BE2C (cell line): Measurements from ENCODE around the gene APOL6.

Experiments
- DNase-seq: peaks from one replicate; pipeline ENCODE4 v3.0.0-alpha.2; 2020
- H3K27me3 ChIP-seq: fragments of 250-450 bp; sonication (Bioruptor Pico); 2 replicates; pipeline ENCODE4 v1.5.1; 2020; ENCODE audit warnings: mild to moderate bottlenecking
- H3K36me3 ChIP-seq: fragments of 250-450 bp; sonication (Bioruptor Pico); 2 replicates; pipeline ENCODE4 v1.5.1; 2020; ENCODE audit warnings: mild to moderate bottlenecking
- H3K4me1 ChIP-seq: fragments of 250-450 bp; sonication (Bioruptor Pico); 2 replicates; pipeline ENCODE4 v1.5.1; 2020
- H3K4me3 ChIP-seq: 2 replicates; pipeline ENCODE4 v1.5.1; 2011; ENCODE audit warnings: low read depth, low read length
- H3K9me3 ChIP-seq: fragments of 250-450 bp; sonication (Bioruptor Pico); 2 replicates; pipeline ENCODE4 v1.5.1; 2020
- TF ChIP-seq, protein P1 (sequence below): IDR thresholded peaks from 2 replicates; pipeline ENCODE4 v1.5.1; 2012; ENCODE audit warnings: mild to moderate bottlenecking, low read depth, low read length

The APOL6 gene

DNA sequence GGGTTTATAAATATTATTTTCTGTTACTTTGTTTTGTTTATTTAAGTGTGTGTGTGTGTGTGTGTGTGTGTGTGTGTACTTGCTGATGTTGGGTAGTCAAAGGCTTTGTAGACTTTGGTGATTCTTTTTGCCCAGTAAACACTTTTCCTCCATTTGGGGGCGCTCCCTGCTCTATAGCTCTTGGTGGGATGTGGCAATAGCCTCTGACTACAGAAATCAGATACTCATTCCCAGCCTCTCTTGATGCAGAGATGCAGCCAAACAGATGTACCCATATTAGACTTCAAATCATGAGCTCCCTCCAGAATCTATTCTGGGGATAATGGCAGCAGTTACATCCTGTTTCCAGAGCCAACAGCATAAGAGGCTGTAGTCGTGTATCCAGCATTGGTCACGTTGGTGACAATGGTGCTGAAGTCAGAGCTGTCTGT, 36.0 kb downstream of the APOL6 start:
- Histone ChIP-seq H3K9me3 (no peaks in the 10 kb centered on the region), H3K4me1 (0 out of 2 replicates have a peak, but pooled peaks cover 3% of the 10 kb centered on the region), H3K36me3 (no peaks in the 10 kb centered on the region), H3K4me3 (no peak overlapping the region), H3K27me3 (0 out of 2 replicates have a peak, but pooled peaks cover 6% of the 10 kb centered on the region)
- TF ChIP-seq, protein P1, sequence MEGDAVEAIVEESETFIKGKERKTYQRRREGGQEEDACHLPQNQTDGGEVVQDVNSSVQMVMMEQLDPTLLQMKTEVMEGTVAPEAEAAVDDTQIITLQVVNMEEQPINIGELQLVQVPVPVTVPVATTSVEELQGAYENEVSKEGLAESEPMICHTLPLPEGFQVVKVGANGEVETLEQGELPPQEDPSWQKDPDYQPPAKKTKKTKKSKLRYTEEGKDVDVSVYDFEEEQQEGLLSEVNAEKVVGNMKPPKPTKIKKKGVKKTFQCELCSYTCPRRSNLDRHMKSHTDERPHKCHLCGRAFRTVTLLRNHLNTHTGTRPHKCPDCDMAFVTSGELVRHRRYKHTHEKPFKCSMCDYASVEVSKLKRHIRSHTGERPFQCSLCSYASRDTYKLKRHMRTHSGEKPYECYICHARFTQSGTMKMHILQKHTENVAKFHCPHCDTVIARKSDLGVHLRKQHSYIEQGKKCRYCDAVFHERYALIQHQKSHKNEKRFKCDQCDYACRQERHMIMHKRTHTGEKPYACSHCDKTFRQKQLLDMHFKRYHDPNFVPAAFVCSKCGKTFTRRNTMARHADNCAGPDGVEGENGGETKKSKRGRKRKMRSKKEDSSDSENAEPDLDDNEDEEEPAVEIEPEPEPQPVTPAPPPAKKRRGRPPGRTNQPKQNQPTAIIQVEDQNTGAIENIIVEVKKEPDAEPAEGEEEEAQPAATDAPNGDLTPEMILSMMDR = peak; percentile 61
- peak; percentile 51 for DNase-seq

GRCh38 chr22:35684732-35685131, 36.5 kb downstream of the APOL6 start:
- TF ChIP-seq, protein P1 = no peak
- 0 out of 2 replicates have a peak, but pooled peaks cover 6% of the 10 kb centered on the region for H3K27me3 ChIP-seq
- H3K4me1 ChIP-seq = 0 out of 2 replicates have a peak, but pooled peaks cover 3% of the 10 kb centered on the region
- no peaks in the 10 kb centered on the region for H3K36me3 ChIP-seq
- H3K9me3 ChIP-seq = no peaks in the 10 kb centered on the region
- DNase-seq = no peak
- no peak overlapping the region for H3K4me3 ChIP-seq

- H3K9me3 ChIP-seq = no peaks in the 10 kb centered on the region
- DNase-seq = no peak
- H3K27me3 ChIP-seq = 0 out of 2 replicates have a peak, but pooled peaks cover 2% of the 10 kb centered on the region
- TF ChIP-seq, protein P1 = no peak
- no peaks in the 10 kb centered on the region for H3K36me3 ChIP-seq
- 0 out of 2 replicates have a peak, but pooled peaks cover 3% of the 10 kb centered on the region for H3K4me1 ChIP-seq
- no peak overlapping the region for H3K4me3 ChIP-seq
Measured at GRCh38 chr22:35685731-35686130, 37.5 kb downstream of the APOL6 start.

- 0 out of 2 replicates have a peak, but pooled peaks cover 3% of the 10 kb centered on the region for H3K4me1 ChIP-seq
- H3K4me3 ChIP-seq = no peak overlapping the region
- TF ChIP-seq, protein P1 = no peak
- H3K9me3 ChIP-seq = no peaks in the 10 kb centered on the region
- H3K36me3 ChIP-seq = no peaks in the 10 kb centered on the region
- 0 out of 2 replicates have a peak, but pooled peaks cover 2% of the 10 kb centered on the region for H3K27me3 ChIP-seq
- DNase-seq = no peak
Measured at GRCh38 chr22:35686298-35686697, 38.1 kb downstream of the APOL6 start.

GRCh38 chr22:35687461-35687860, 39.2 kb downstream of the APOL6 start:
- Histone ChIP-seq H3K27me3 (0 out of 2 replicates have a peak, but pooled peaks cover 2% of the 10 kb centered on the region), H3K9me3 (no peaks in the 10 kb centered on the region), H3K4me1 (no peaks in the 10 kb centered on the region), H3K36me3 (no peaks in the 10 kb centered on the region), H3K4me3 (no peak overlapping the region)
- DNase-seq = no peak
- TF ChIP-seq, protein P1 = no peak

GRCh38 chr22:35688913-35689675, 40.8 kb downstream of the APOL6 start:
- H3K27me3 ChIP-seq = 0 out of 2 replicates have a peak, but pooled peaks cover 2% of the 10 kb centered on the region
- no peaks in the 10 kb centered on the region for H3K9me3 ChIP-seq
- no peak for DNase-seq
- no peak overlapping the region for H3K4me3 ChIP-seq
- no peaks in the 10 kb centered on the region for H3K36me3 ChIP-seq
- TF ChIP-seq, protein P1 = no peak
- no peaks in the 10 kb centered on the region for H3K4me1 ChIP-seq
